ENCODE results near the gene CNTN4.

Gene CNTN4

GRCh38 chr3:2822611-2823010 is 723.9 kb downstream of the CNTN4 start:
- no peak overlapping the region for H3K27ac ChIP-seq
- H3K4me3 ChIP-seq (IDR thresholded peaks at IDR 0.05; ENCODE audit: insufficient read depth, low read depth, low read length) = no peak overlapping the region
- no peak overlapping the region for H3K4me2 ChIP-seq
- H2AFZ ChIP-seq (ENCODE audit: low read depth) = no peak overlapping the region
- no peak for TF ChIP-seq CTCF (conservative IDR thresholded peaks at IDR 0.05; ENCODE audit: low read depth, low read length)
- no peaks in the 10 kb centered on the region for H3K27me3 ChIP-seq (ENCODE audit: insufficient read depth, low read depth)
- H3K4me1 ChIP-seq (ENCODE audit: low read depth, poor library complexity, severe bottlenecking) = no peaks in the 10 kb centered on the region
- H3K36me3 ChIP-seq (ENCODE audit: insufficient read depth) = no peaks in the 10 kb centered on the region
- H3K79me2 ChIP-seq (ENCODE audit: insufficient read depth, low read depth) = no peaks in the 10 kb centered on the region
- H3K9ac ChIP-seq = no peak overlapping the region
- H4K20me1 ChIP-seq (ENCODE audit: insufficient read depth) = no peaks in the 10 kb centered on the region

GRCh38 chr3:2823031-2823430 is 724.4 kb downstream of the CNTN4 start:
- H3K4me1 ChIP-seq (ENCODE audit: low read depth, poor library complexity, severe bottlenecking) = no peaks in the 10 kb centered on the region
- no peak overlapping the region for H3K9ac ChIP-seq
- no peaks in the 10 kb centered on the region for H3K36me3 ChIP-seq (ENCODE audit: insufficient read depth)
- no peak overlapping the region for H3K27ac ChIP-seq
- H2AFZ ChIP-seq (ENCODE audit: low read depth) = no peak overlapping the region
- no peaks in the 10 kb centered on the region for H4K20me1 ChIP-seq (ENCODE audit: insufficient read depth)
- no peak for TF ChIP-seq CTCF (conservative IDR thresholded peaks at IDR 0.05; ENCODE audit: low read depth, low read length)
- H3K4me3 ChIP-seq (IDR thresholded peaks at IDR 0.05; ENCODE audit: insufficient read depth, low read depth, low read length) = no peak overlapping the region
- H3K4me2 ChIP-seq = no peak overlapping the region
- no peaks in the 10 kb centered on the region for H3K79me2 ChIP-seq (ENCODE audit: insufficient read depth, low read depth)
- no peaks in the 10 kb centered on the region for H3K27me3 ChIP-seq (ENCODE audit: insufficient read depth, low read depth)

- H3K27me3 ChIP-seq (ENCODE audit: insufficient read depth, low read depth) = no peaks in the 10 kb centered on the region
- H3K27ac ChIP-seq = no peak overlapping the region
- H3K36me3 ChIP-seq (ENCODE audit: insufficient read depth) = no peaks in the 10 kb centered on the region
- no peak overlapping the region for H3K4me3 ChIP-seq (IDR thresholded peaks at IDR 0.05; ENCODE audit: insufficient read depth, low read depth, low read length)
- H3K4me1 ChIP-seq (ENCODE audit: low read depth, poor library complexity, severe bottlenecking) = no peaks in the 10 kb centered on the region
- H3K79me2 ChIP-seq (ENCODE audit: insufficient read depth, low read depth) = no peaks in the 10 kb centered on the region
- H2AFZ ChIP-seq (ENCODE audit: low read depth) = no peak overlapping the region
- H3K4me2 ChIP-seq = no peak overlapping the region
- H3K9ac ChIP-seq = no peak overlapping the region
- no peak for TF ChIP-seq CTCF (conservative IDR thresholded peaks at IDR 0.05; ENCODE audit: low read depth, low read length)
- H4K20me1 ChIP-seq (ENCODE audit: insufficient read depth) = no peaks in the 10 kb centered on the region
Measured at GRCh38 chr3:2823437-2824211, 725.0 kb downstream of the CNTN4 start.

- H3K27ac ChIP-seq = no peak overlapping the region
- H2AFZ ChIP-seq (ENCODE audit: low read depth) = no peak overlapping the region
- H3K36me3 ChIP-seq (ENCODE audit: insufficient read depth) = no peaks in the 10 kb centered on the region
- no peaks in the 10 kb centered on the region for H3K27me3 ChIP-seq (ENCODE audit: insufficient read depth, low read depth)
- no peaks in the 10 kb centered on the region for H3K79me2 ChIP-seq (ENCODE audit: insufficient read depth, low read depth)
- H4K20me1 ChIP-seq (ENCODE audit: insufficient read depth) = no peaks in the 10 kb centered on the region
- H3K9ac ChIP-seq = no peak overlapping the region
- H3K4me3 ChIP-seq (IDR thresholded peaks at IDR 0.05; ENCODE audit: insufficient read depth, low read depth, low read length) = no peak overlapping the region
- TF ChIP-seq CTCF (conservative IDR thresholded peaks at IDR 0.05; ENCODE audit: low read depth, low read length) = no peak
- H3K4me2 ChIP-seq = no peak overlapping the region
- no peaks in the 10 kb centered on the region for H3K4me1 ChIP-seq (ENCODE audit: low read depth, poor library complexity, severe bottlenecking)
Measured at GRCh38 chr3:2826036-2826435, 727.4 kb downstream of the CNTN4 start.

All from KMS-11 (cell line).